ENCODE measurements around the gene RNU6-9.

RNU6-9 gene

DNA sequence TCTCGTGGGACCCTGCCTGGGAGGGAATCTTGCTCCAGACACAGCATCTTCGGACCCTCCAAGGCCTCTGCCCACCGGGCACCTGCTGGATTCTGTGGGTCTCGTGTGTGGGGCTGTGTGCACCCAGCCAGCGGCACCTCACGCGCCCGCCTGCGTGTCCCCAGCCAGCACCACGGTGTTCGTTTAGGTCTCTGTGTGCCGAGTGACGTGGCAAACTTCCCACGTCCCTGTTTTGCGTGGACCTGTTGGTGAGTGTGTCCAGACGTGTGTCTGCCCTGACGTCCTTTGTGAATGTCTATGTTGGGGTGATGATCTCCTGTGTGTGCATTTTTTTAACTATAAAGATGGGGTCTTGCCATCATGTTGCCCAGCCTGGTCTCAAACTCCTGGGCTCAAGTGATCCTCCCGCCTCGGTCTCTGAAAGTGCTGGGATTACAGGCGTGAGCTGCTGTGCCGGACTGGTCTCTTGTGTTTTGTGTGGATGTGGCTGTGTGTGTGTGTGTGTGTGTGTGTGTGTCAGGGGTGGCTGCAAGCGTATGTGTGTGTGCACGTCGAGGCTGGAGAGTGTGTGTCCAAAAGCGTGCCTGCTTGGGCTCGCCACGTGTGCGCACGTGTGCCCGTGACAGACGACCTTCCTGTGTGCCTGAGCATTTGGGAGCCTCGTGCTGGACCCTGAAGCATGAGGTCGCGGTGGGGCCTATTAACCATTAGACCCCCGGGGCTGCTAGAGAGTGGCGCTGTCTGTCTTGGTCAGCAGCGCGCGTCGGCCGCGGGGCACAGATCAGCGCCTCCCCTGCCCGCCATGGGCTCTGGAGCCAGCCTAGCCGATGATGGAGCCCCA is 48.2 kb downstream of the RNU6-9 start:
- Histone ChIP-seq H2AFZ (ENCODE audit: low read depth, low read length) (no peak overlapping the region), H4K20me1 (ENCODE audit: insufficient read depth, low read length) (peaks cover 61% of the 10 kb centered on the region), H3K4me1 (ENCODE audit: insufficient read depth, low read length) (no peaks in the 10 kb centered on the region), H3K36me3 (ENCODE audit: insufficient read depth, low read length) (peaks cover 44% of the 10 kb centered on the region), H3K9me3 (ENCODE audit: insufficient read depth, low read length, severe bottlenecking) (no peaks in the 10 kb centered on the region), H3K4me3 (ENCODE audit: low read depth in 1 of 2, low read length in 2 of 2) (no peak overlapping the region), H3K27ac (ENCODE audit: low read length) (no peak overlapping the region), H3K27me3 (ENCODE audit: insufficient read depth, low read length, poor library complexity) (no peaks in the 10 kb centered on the region), H3K79me2 (ENCODE audit: insufficient read depth, low read length) (peaks cover 80% of the 10 kb centered on the region), H3K9ac (ENCODE audit: low read depth, low read length) (no peak overlapping the region), H3K4me2 (ENCODE audit: insufficient read depth, low read length) (no peak overlapping the region)
- TF ChIP-seq, protein P1, sequence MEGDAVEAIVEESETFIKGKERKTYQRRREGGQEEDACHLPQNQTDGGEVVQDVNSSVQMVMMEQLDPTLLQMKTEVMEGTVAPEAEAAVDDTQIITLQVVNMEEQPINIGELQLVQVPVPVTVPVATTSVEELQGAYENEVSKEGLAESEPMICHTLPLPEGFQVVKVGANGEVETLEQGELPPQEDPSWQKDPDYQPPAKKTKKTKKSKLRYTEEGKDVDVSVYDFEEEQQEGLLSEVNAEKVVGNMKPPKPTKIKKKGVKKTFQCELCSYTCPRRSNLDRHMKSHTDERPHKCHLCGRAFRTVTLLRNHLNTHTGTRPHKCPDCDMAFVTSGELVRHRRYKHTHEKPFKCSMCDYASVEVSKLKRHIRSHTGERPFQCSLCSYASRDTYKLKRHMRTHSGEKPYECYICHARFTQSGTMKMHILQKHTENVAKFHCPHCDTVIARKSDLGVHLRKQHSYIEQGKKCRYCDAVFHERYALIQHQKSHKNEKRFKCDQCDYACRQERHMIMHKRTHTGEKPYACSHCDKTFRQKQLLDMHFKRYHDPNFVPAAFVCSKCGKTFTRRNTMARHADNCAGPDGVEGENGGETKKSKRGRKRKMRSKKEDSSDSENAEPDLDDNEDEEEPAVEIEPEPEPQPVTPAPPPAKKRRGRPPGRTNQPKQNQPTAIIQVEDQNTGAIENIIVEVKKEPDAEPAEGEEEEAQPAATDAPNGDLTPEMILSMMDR (IDR thresholded peaks at IDR 0.05; ENCODE audit: borderline replicate concordance, extremely low read depth, low read length, poor library complexity, severe bottlenecking), result no peak
- TF ChIP-seq EZH2 (IDR thresholded peaks at IDR 0.05; ENCODE audit: borderline replicate concordance, low read depth, low read length, severe bottlenecking), result no peak
- DNase-seq (no peak), ATAC-seq (ENCODE audit: insufficient read depth, low read depth) (no peak)

DNA sequence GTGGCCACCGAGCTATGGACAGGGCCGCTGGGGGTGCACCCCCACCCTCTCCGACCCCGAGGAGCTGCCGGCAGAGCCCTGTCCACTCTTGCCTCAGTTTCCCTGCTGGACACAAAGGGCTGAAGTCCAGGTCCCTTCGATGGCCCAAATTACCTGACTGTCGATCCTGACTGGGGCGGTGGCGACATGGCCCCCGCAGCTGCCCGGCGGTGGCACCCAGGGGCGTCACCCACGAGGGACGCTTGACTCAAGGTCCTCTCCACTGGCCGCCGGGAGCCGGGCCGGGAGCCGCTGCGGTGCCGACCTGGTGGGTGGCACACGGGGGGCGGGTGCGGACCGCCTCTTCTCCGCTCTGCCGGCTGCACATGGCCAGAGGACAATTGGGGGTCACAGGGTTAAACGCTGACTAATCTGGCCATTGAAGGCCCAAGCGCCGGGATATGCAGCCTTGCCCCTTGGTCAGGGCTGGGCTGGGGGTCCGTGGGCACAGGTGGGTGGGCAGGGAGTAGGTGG is 48.9 kb downstream of the RNU6-9 start:
- Histone ChIP-seq H3K4me2 (ENCODE audit: insufficient read depth, low read length) (no peak overlapping the region), H3K79me2 (ENCODE audit: insufficient read depth, low read length) (peaks cover 78% of the 10 kb centered on the region), H3K4me1 (ENCODE audit: insufficient read depth, low read length) (no peaks in the 10 kb centered on the region), H3K36me3 (ENCODE audit: insufficient read depth, low read length) (peaks cover 48% of the 10 kb centered on the region), H3K27me3 (ENCODE audit: insufficient read depth, low read length, poor library complexity) (no peaks in the 10 kb centered on the region), H2AFZ (ENCODE audit: low read depth, low read length) (no peak overlapping the region), H3K9ac (ENCODE audit: low read depth, low read length) (no peak overlapping the region), H3K27ac (ENCODE audit: low read length) (no peak overlapping the region), H4K20me1 (ENCODE audit: insufficient read depth, low read length) (peaks cover 65% of the 10 kb centered on the region), H3K9me3 (ENCODE audit: insufficient read depth, low read length, severe bottlenecking) (no peaks in the 10 kb centered on the region), H3K4me3 (ENCODE audit: low read depth in 1 of 2, low read length in 2 of 2) (no peak overlapping the region)
- no peak for DNase-seq
- TF ChIP-seq, protein P1 (IDR thresholded peaks at IDR 0.05; ENCODE audit: borderline replicate concordance, extremely low read depth, low read length, poor library complexity, severe bottlenecking), result no peak
- no peak for TF ChIP-seq EZH2 (IDR thresholded peaks at IDR 0.05; ENCODE audit: borderline replicate concordance, low read depth, low read length, severe bottlenecking)
- ATAC-seq (ENCODE audit: insufficient read depth, low read depth), result no peak

Data from DND-41 (cell line).